BLaER1 (cell line): ENCODE results near the gene SAMD9L.
A peak's percentile ranks its signal among the peaks of the same experiment; 100 is the strongest.

Experiments
- H3K27ac ChIP-seq: shearing (Covaris generic); formaldehyde crosslinking; 2 replicates; pipeline ENCODE4 v1.8.1; 2022
- H3K27me3 ChIP-seq: shearing (Covaris generic); formaldehyde crosslinking; 2 replicates; pipeline ENCODE4 v1.8.1; 2022
- H3K36me3 ChIP-seq: shearing (Covaris generic); formaldehyde crosslinking; 2 replicates; pipeline ENCODE4 v1.8.1; 2022
- H3K4me1 ChIP-seq: shearing (Covaris generic); formaldehyde crosslinking; 2 replicates; pipeline ENCODE4 v1.8.1; 2022
- H3K4me2 ChIP-seq: shearing (Covaris generic); formaldehyde crosslinking; 2 replicates; pipeline ENCODE4 v1.8.1; 2022
- H3K4me3 ChIP-seq: shearing (Covaris generic); formaldehyde crosslinking; 2 replicates; pipeline ENCODE4 v1.8.1; 2022
- H3K9ac ChIP-seq: shearing (Covaris generic); formaldehyde crosslinking; 2 replicates; pipeline ENCODE4 v1.8.1; 2022
- H3K9me3 ChIP-seq: shearing (Covaris generic); formaldehyde crosslinking; 2 replicates; pipeline ENCODE4 v1.8.1; 2022
- H4K20me1 ChIP-seq: shearing (Covaris generic); formaldehyde crosslinking; 2 replicates; pipeline ENCODE4 v1.8.1; 2022
- Cebpa-rat ChIP-seq: shearing (Covaris generic); IDR thresholded peaks from 2 replicates; pipeline ENCODE4 v1.8.1; 2022

SAMD9L gene

DNA sequence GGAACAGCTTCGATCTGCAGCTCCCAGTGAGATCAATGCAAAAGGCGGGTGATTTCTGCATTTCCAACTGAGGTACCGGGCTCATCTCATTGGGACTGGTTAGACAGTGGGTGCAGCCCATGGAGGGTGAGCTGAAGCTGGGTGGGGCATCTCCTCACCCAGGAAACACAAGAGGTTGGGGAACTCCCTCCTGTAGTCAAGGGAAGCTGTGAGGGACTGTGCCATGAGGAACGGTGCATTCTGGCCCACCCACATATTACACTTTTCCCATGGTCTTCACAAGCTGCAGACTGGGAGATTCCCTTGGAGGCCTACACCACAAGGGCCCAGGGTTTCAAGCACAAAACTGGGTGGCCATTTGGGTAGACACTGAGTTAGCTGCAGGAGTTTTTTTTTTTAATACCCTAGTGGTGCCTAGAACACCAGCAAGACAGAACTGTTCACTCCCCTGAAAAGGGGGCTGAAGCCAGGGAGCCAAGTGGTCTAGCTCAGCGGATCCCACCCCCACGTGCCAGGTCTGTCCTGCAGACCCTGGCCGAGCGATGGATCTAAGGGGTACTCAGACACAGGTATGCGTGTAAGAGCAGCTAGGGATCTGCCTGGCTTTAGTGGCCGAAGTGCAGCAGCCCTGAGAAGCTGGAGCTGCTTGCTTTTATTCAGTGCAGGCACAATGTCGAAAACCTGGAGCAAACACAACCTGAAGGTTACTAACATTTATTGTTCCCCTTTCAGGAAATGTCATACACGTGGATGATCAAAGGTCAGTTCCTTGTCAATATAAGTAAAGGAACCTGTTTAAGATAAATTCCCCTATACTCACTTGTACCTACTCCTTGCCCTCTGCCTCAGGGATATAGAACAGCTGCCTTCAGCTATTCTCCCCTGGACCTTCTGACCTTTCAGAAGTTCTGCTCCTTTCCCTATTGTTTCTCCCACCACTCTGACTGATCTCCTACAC, 27.3 kb downstream of the SAMD9L start:
- H3K9ac ChIP-seq: no peak overlapping the region

DNA sequence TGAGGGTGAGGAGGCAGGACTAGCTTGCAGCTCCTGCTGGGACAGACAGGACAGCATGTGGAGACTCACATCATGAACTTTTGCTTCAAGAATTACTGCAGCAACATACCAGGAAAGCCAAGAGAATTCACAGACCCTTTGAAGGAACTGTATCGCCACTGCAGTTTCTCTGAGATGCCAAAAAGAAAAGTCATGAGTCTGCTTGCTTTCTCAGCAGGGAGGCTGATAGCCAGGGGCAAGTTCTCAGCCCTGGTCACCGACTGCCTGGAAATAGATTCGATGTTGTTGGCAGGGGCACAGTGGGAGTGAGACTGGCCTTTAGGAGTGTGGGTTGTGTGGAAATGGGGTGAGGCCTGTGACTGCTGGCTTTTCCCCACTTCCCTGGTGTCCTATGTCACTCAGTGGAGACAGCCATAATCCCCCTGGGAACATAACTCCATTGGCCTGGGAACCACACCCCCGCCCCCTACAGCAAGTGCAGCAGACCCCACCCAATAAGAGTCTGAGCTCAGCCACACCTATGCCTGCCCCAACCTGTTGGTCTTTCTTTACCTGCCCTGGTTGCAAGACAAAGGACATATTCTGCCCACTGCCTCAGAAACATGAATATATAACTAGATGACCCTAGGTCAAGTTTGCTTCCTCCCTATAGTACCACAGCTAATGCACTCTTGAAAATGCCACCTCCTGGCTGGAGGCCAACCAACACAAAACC, 28.8 kb downstream of the SAMD9L start:
- H3K9me3 ChIP-seq: peaks cover 19% of the 10 kb centered on the region
- no peak overlapping the region for H3K27ac ChIP-seq
- no peak overlapping the region for H3K4me2 ChIP-seq
- H3K36me3 ChIP-seq: no peaks in the 10 kb centered on the region
- no peak overlapping the region for H3K4me3 ChIP-seq
- H3K4me1 ChIP-seq: peaks cover 30% of the 10 kb centered on the region
- no peaks in the 10 kb centered on the region for H3K27me3 ChIP-seq
- no peak overlapping the region for H3K9ac ChIP-seq
- no peaks in the 10 kb centered on the region for H4K20me1 ChIP-seq
- TF ChIP-seq Cebpa-rat: no peak

More for the DNA sequence above, 27.3 kb downstream of the SAMD9L start:
- no peak for TF ChIP-seq Cebpa-rat
- Histone ChIP-seq H3K36me3 (no peaks in the 10 kb centered on the region), H3K27ac (no peak overlapping the region), H4K20me1 (no peaks in the 10 kb centered on the region), H3K27me3 (no peaks in the 10 kb centered on the region), H3K4me1 (peaks cover 22% of the 10 kb centered on the region), H3K4me2 (no peak overlapping the region), H3K4me3 (no peak overlapping the region), H3K9me3 (peaks cover 20% of the 10 kb centered on the region)

DNA sequence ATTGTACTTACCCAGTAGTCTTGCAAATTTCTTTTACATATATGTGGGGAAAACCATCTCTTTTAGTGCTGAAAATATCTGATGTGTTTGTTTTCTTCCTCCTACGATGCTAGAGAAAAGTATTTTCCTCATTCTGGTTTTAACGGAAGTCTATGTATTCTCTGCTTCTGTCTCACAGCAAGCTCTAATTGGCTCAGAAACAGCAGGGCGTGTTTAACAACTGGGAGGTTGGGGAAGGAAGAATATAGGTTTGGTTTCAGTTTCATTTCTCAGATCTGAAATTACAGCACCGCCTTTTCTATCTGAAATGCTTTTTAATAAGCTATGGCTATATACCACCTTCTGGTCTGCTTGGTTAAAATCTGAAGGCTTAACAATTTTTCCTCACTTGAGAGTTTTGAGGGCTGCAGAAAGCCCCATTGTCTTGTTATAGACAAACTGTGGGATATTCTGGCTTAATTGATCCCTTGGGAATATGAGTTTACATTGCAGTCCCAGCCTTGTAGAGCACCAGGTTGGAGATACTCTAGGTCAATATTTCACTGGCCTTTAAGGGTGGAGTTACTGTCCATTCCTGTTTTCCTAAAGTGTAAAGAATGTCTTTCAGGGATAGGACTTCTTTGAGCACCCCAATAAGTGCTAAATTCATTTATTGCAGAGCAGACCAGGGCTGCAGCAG, 30.2 kb downstream of the SAMD9L start, which contains the start of gene SAMD9:
Gene SAMD9 (minus strand): TSS at position 128 of the 679 bp plus-strand sequence. CDS start 11,882 bp downstream, outside the sequence.
- Histone ChIP-seq H3K27me3 (no peaks in the 10 kb centered on the region), H3K9me3 (peaks cover 19% of the 10 kb centered on the region), H3K36me3 (no peaks in the 10 kb centered on the region), H3K27ac (peak within 1 kb of the TSS; percentile 54), H4K20me1 (no peaks in the 10 kb centered on the region), H3K4me2 (peak within 1 kb of the TSS; percentile 90), H3K4me3 (peak within 1 kb of the TSS; percentile 66), H3K9ac (peak within 1 kb of the TSS; percentile 72), H3K4me1 (peaks cover 30% of the 10 kb centered on the region)
- TF ChIP-seq Cebpa-rat: no peak

DNA sequence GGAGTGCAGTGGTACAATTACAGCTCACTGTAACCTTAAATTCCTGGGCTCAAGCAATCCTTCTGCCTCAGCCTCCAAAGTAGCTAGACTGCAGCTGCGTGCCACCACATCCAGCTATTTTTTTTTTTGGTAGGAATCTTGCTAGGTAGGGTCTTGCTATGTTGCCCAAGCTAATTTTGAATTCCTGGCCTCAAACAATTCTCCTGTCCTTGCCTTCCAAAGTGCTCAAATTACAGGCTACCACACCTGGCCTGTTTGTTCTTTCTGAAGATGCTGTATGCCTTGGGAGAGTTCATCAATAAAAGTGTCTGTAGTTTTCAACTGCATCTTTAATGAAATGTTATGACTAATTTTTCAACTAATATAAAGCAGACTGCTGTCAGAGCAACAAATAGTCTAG, 30.9 kb downstream of the SAMD9L start:
- H3K9ac ChIP-seq: peak overlapping the region; percentile 72
- peak overlapping the region; percentile 90 for H3K4me2 ChIP-seq
- no peaks in the 10 kb centered on the region for H3K27me3 ChIP-seq
- TF ChIP-seq Cebpa-rat: no peak
- peaks cover 19% of the 10 kb centered on the region for H3K9me3 ChIP-seq
- H3K4me3 ChIP-seq: peak overlapping the region; percentile 66
- no peaks in the 10 kb centered on the region for H4K20me1 ChIP-seq
- H3K27ac ChIP-seq: peak overlapping the region; percentile 54
- H3K36me3 ChIP-seq: no peaks in the 10 kb centered on the region
- peaks cover 30% of the 10 kb centered on the region for H3K4me1 ChIP-seq

DNA sequence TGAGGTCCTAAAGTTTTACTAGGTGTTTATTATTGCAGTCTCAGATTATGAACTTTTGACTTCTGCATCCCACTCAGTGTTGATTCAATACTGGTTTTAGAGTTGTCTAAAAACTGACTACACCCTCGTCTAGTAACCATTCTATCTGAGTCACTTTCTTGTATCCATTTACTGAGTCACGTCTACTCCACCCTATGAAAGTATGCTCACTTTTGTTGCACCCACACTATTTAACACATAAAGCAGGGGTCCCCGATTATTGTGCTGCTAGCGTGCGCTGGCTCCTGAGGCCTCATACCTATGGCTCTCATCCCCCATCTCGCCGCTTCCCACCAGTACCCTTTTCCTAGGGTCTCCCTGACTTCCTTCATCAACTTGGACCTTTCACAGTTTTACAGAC, 32.4 kb downstream of the SAMD9L start:
- Histone ChIP-seq H3K27ac (no peak overlapping the region), H3K4me2 (peak overlapping the region; percentile 90), H3K9ac (no peak overlapping the region), H3K27me3 (no peaks in the 10 kb centered on the region), H3K9me3 (peaks cover 11% of the 10 kb centered on the region), H3K4me3 (no peak overlapping the region), H3K4me1 (peaks cover 30% of the 10 kb centered on the region), H3K36me3 (no peaks in the 10 kb centered on the region; the same call in 1 of the 2 replicates), H4K20me1 (no peaks in the 10 kb centered on the region)
- no peak for TF ChIP-seq Cebpa-rat

DNA sequence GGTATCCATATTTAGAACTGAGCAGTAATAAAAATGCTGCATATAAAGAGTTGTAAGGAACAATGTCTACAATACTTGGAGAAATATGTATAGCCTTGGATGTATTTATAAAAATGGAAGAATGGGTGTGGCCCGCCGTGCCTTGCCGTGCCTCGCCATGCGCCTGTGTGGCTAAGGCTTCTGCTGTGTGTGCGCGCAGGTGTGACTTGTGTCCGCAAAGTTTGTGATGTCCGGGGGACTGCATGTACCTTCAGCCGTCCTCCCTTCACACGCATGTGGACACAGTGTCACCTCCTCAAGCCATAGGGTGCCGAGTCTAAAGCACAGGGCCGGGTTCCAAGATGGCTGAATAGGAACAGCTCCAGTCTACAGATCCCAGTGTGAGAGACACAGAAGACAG, 40.2 kb downstream of the SAMD9L start:
- Histone ChIP-seq H3K4me2 (no peak overlapping the region), H3K4me1 (no peaks in the 10 kb centered on the region), H3K36me3 (peaks cover 65% of the 10 kb centered on the region), H3K9me3 (peaks cover 70% of the 10 kb centered on the region), H3K27me3 (no peaks in the 10 kb centered on the region), H3K9ac (no peak overlapping the region), H4K20me1 (no peaks in the 10 kb centered on the region), H3K27ac (no peak overlapping the region), H3K4me3 (no peak overlapping the region)
- TF ChIP-seq Cebpa-rat: no peak

DNA sequence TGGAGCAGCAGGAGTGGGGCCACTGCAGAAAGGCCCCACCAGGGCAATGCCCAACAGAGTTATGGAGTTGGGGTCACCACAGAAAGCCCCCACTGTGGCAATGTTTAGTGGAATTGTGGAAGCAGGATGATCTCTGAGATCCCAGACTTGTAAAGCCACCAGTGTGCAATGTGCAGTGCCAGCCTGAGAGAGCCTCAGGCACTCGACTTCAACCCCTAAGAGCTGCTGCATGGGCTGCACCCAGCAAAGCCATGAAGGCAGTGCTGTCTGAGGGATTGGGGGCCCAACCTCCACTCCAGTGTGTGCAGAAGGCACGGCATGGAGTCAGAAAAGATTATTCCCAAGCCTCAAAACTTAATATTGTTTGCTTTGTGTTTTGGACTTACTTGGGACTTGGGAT, 50.8 kb downstream of the SAMD9L start:
- no peak overlapping the region for H3K27ac ChIP-seq
- peaks cover 11% of the 10 kb centered on the region for H3K36me3 ChIP-seq
- H3K4me2 ChIP-seq: no peak overlapping the region
- no peaks in the 10 kb centered on the region for H3K4me1 ChIP-seq
- no peak overlapping the region for H3K9ac ChIP-seq
- no peak overlapping the region for H3K4me3 ChIP-seq
- peaks cover 20% of the 10 kb centered on the region for H3K9me3 ChIP-seq
- no peaks in the 10 kb centered on the region for H4K20me1 ChIP-seq
- TF ChIP-seq Cebpa-rat: no peak
- no peaks in the 10 kb centered on the region for H3K27me3 ChIP-seq

DNA sequence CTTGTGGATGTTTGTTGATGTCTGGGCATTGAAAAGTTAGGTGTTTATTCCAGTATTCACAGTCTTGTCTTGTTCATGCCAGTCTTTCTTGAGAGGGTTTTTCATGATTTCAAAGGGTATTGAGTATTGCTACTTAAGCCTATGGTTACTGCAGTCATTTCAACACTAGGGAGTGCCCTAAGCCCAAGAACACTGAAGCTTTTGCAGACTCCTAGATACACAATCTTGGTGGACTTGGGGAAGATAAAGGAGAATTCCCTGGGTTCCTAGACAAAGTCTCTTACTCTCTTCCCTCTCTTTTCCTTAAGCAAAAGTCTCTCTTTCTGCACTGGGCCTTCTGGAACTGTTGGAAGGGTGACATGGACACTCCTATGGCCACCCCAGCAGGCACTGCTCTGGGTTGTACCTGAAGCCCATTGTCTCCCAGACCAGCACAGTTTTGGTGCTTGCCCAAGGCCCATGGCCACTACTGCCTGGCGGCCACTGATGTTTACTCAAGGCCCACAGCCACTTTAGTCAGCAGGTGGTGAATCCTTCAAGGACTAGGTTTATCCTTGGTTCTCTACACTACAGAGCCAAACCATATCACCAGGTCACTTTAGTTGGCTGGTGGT, 55.3 kb downstream of the SAMD9L start:
- Histone ChIP-seq H3K27ac (no peak overlapping the region), H3K4me1 (no peaks in the 10 kb centered on the region), H3K27me3 (no peaks in the 10 kb centered on the region), H3K9me3 (peaks cover 19% of the 10 kb centered on the region), H3K4me3 (no peak overlapping the region), H3K9ac (no peak overlapping the region), H3K36me3 (no peaks in the 10 kb centered on the region), H3K4me2 (no peak overlapping the region), H4K20me1 (no peaks in the 10 kb centered on the region)
- no peak for TF ChIP-seq Cebpa-rat
